ENCODE data around the gene ACBD6.
"Not testable (repeated sequence)": the region's sequence is repeated elsewhere in the genome, so short reads cannot be mapped to it uniquely, and the experiment has no call there.

Gene ACBD6, protein sequence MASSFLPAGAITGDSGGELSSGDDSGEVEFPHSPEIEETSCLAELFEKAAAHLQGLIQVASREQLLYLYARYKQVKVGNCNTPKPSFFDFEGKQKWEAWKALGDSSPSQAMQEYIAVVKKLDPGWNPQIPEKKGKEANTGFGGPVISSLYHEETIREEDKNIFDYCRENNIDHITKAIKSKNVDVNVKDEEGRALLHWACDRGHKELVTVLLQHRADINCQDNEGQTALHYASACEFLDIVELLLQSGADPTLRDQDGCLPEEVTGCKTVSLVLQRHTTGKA

DNA sequence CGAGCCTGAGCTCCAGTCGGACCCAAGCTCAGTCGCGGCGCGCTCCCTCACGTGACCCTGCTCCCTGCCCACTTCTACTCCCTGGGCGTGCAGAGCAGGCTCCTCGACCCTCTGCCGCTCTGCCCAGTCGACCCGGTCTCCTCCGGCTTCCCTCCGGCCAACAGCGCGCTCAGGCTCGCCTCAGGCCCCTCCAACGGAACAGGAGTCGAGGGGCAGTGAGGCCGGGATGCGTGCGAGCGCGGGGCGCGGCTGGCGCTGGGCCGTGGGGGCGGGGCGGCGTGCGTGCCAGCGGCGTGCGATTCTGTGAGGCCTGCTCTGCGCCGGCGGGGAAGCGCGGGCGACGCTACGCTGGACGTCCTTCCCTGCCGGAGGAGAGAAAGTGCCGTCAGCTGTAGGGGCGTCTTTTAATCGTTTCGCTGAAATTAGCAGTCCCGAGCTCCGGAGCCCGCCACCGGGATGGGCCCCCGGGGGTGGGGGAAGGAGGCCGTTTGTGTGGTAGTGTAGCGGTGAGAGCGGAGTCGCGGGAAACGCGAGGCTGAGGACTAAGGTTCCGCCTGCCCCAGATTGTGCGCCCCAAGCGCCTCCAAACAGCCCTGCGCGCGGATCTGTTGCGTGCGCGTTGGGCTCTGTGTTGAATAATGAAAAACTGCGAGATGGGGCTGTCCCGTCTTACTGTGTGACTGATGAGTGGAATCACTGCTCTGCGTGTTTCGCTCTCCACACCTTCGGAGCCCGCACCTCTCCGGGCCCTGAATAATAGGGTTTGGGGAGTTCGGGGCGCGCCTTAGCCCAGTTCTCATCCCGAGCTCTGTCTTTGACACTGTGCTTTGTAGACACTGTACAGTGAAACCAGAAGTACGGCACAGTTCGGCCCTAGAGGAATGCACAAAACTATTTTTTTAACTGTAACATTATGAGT is at the start of gene ACBD6:
Gene ACBD6 (minus strand): TSS at position 217 of the 919 bp plus-strand sequence. CDS start 311 bp downstream, outside the sequence.
- DNase-seq = peak; percentile 94

DNA sequence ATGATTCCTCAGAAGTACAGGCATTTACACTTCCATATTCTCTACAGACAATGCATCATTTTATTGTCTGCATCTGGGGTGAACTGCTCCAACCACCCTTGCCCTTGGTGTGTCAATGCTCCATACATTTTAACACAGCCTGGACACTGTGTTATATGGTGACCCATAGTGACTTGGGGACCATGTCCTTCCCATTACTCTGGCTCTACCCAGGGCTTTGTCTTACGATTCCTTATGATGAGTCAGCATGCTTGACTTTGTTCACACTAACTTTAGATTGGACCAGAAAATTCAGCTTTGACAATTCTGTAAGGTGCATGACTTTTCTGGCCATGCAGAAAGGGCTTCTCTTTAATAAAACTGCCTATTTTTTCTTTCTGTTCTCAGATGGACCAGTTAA is 49.6 kb upstream of the ACBD6 start:
- DNase-seq = no peak

DNA sequence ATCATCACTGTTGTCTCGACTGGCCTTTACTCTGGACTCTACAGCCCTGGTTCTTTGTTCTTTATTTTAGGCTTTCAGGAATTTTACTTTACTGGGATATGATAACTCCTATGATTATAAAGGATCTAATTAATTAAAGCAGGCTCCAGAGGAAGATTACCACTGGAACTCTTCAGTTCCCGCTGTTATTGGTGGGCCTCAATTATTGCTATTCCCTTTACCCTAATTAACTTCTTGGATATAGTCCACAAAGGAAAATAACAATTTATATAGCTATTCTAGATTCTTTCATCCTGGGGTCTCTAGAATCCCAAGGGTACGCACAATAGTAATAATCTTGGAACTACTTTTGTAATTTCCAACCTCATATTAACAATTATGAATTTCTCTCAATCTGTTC is 47.9 kb upstream of the ACBD6 start:
- DNase-seq = no peak

DNA sequence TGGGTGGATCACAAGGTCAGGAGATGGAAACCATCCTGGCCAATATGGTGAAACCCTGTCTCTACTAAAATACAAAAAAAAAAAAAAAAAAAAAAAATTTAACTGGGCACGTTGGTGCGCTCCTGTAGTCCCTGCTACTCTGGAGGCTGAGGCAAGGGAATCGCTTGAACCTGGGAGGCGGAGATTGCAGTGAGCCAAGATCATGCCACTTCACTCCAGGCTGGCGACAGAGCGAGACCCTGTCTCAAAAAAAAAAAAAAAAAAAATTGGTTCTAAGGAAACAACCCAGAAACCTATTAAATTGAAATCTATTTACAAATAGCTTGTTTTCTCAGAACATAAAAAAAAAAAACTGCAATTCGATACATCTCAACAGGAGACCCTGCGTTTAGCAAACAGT is 47.4 kb upstream of the ACBD6 start:
- DNase-seq = not testable (repeated sequence)

DNA sequence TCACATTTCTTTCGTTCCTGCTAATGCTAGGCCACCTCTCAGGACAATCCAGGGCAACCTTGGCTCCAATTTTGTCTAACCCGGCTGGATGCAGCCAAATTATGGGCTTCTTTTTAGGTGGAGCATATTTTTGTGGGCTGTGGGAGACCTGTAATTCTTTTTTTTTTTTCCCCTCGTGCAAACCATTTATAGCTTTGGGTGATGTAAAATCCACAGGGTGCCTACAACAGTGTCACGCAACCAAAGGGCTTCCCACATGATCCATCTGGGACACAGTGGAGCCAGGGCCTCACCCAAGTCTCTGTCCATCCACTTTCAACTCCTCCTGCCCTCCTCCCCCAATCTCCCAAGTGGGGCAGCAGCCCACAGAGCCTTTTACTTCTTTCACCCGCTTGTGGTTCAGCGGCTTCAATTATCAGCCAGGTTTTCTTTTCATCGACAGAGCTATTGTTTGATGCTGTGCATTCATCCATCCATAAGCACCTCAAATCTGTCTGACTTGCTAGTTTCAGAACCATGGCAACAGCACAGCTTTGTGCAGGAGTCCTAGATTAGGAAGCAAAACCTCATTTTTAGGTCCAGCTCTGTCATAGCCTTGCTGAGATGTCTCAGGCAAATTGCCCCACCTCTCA is 46.4 kb upstream of the ACBD6 start:
- DNase-seq = no peak

DNA sequence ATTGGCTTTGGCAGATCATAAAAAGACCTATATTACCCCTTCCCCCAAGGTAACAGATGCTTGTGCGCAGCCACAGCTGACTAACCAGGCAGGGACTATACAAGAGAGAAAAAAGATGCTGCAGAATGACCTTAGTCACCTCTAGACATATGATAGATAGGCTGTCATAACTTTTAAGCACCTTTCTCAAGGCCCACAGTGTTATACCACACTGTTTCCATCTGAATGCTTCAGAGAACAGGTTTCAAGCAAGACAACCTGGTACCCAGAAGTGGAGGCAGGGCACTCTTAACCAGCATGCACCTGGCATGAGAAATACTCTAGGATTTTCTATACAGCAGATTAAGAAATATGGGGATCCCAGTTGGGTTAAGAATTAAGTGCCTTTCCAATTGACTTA is 43.6 kb upstream of the ACBD6 start:
- DNase-seq = no peak

DNA sequence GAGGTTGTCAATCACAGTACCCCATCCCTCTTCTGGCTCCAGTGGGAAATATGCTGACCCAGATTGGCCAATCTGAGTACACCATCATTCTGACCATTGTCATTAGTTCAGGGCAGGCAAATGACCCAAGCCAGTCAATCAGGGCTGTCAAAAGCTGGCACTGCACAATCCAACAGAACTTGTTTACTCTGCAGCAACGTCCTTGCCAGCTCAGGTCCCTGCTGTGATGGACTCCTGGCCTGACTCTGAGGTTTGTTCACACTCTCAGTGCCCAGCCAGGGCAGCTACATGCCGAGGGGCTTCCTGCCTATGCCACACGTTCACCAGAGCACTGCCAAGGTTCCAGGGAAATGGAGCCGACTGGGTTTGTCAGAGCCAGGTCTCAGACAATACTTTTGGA is 41.7 kb upstream of the ACBD6 start:
- DNase-seq = no peak

DNA sequence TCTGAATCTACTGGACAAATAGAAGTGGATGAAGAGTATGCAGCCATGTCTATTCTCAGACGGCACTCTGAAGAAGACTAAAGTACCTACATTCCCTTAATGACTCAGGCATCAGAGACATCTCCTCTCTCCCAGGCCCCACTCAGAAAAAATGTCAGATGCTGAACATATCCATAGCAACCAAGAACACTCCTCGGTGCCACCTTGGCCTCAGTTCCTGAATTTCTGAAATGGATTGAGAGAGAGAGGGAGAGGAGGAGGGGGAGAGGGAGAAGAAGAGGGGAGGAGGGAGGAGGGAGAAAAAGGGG is 40.4 kb upstream of the ACBD6 start:
- no peak for DNase-seq

DNA sequence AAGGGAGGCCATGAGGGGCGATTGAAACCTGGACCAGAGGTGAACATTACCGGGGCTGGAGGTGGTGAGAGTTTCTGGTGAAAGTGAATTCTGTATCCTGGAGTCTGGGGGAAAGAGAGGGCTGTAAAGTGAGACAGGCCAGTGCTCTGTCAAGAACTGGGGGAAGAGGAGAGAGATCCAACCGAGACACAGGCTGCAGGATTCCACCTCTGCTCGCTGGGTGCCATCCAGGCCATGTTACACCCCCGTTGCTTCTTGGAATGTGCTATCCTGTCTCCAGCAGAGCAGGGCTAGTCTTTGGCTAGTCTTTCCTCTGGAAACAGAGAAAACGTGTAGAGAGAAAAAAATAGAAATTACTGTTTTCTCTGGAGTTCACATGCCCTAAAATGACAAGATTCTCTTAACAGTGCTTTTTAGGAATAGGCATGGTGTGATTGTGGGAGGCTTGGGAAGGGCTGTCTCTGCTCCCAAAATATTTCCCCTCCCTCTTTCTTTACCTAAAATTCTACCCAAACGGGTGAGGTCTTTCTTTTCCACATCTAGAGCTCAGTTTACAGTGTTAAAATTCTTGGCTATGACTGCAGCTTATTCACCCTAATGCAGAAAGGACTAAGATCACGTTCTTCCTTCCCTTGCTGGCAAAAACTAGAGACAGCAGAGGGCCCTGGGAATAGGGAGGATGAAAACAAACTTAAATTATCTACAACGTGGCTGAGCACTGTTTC is 39.9 kb upstream of the ACBD6 start:
- DNase-seq = no peak

DNA sequence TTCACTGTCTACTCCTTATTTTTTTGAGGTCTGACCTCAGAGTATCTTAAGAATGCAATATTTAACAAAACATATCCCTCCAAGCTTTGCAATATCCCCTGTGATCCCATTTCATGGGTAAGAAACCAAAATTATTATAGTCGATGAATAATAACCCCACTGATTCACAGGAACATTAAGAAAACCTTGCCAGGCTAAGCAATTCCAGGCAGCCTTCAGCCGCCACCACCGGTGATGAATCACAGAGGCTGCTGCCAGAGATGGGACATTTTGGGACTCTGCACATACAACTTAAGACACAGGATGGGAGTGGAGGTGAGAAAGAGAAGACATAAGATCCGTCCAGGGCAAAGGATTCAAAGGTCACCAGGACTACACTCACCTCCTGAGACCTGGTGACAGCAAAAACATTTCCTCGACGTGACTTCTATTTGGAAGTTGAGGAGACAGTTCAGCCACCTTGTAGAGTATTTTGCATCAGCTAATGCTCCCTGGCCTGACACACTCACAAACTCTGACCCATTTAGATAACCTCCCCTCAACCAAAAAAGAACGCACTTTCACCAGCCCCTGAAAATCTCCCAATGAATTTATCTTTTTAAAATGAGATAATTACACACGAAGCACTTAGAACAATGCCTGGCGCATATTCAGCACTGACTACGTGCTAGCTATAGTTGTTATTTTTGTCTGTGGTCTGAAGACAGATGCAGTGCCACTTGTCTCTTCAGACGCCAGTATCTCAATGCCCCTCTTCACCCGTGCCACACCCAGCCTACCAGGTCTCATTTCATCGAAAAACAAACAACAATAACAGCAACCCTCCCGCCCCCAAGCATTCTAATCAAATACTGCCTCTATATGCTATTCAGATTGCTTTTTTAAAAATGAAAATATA is 38.6 kb upstream of the ACBD6 start:
- no peak for DNase-seq

DNA sequence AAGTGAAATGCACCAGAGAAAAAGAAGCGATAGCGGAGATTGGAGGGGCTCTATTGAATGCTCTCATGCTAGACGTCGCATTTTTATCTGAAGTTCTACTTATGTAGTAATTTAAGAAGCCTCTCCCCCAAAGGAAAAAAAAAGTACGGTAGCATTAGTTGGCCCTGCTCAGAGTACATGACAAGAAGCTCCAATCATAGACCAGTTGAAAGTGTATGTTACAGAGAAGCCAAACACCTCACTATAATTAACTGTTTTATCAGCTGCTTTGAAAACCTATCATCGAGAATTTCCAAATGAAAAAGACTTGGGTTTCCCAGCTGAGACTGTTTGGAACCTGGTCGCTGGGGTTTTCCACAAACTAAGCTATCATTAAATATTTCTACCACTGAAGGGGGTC is 36.8 kb upstream of the ACBD6 start:
- no peak for DNase-seq

DNA sequence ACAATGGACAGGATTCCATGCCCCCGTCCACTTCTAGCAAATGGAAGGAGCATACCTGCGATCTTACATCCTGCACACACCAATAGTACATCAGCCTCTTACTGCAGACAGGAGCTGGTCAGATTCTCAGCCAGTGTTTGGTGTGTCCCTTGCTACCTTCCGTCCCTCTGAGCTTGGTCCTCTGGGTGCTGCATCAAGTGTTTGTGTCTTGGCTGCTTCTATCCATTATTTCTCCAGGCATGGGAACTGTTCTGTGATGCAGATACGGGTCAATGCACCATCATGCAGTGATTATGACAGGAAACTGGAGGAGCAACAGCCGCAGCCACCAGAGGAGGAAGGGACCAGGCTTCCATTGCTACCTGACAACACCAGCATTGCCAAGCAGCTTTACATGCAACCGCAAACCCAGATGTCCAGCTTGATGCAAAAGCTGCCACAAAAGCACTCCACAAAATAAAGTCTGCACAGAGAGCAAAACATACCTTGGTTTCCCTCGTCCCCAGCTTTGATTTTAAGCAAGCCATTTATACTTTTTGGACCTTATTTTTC is 34.5 kb upstream of the ACBD6 start:
- DNase-seq = no peak

DNA sequence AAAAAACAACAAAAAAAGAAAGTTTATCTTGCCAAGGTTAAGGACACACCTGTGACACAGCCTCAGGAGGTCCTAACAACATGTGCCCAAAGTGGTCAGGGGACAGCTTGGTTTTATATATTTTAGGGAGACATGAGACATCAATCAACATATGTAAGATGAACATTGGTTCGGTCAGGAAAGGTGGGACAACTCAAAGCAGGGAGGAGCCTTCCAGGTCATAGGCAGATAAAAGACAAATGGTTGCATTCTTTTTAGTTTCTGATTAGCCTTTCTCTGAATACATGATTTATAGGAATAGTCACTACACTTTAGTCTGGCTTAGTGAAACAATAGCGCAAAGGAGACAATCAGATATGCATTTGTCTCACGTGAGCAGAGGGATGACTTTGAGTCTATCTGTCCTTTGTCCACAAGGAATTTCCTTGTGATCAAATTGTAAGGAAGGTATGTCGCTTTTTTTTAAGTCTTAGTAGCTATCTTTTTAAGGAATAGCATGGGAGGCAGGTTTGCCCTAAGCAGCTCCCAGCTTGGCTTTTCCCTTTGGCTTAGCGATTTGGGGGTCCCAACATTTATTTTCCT is 33.1 kb upstream of the ACBD6 start:
- DNase-seq = no peak

DNA sequence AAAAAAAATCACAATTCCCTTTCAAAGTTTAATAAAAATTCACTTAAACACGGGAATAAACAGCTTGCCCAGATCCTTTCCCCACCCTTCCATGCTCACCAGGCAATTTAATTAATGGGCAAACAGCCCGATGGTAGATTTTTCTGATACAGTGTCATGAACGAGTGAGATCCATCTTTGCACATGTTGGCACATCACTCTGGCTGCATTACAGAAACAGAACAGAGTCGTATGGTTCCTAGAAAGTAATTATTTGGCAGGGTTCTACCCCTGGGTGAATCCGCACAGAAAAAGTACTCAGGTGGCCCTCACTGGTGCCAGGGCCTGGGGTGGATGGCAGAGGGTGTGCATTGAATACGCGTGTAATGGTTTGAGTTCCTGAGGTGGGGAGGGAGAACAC is 31.8 kb upstream of the ACBD6 start:
- no peak for DNase-seq

DNA sequence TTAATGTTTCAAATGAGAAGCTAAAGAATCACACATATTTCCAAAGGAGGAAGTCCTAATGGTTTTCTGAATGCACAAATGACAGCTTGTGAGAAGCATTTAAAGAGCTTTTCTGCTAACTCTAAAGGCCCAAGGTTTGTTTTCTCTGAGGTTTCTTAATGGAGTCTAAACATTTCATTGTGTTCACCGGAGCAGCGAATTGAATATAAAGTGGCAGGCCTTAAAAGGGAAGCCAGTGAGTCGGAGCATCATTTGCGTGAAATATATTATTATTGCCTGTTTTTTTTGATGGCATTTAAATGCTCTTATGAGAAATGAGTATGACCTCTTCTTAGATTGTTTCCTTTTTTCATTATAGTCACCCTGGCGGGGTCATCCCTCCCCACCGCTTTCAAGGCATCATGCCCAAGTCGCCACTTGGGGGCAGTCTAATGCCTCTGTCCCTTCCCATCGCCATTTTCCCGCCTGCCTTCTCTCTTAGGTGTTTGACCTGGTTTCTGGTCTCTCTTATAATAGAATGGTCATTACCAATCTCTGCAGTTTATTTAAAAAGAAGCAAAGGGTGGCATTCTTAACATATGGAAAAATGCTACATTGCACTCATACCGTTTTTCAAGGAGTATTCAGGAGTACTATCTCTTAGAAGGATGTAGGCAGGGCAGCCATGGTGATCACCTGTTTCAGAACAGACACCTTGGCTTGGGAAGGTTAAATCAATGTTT is 31.1 kb upstream of the ACBD6 start:
- peak; percentile 85 for DNase-seq

DNA sequence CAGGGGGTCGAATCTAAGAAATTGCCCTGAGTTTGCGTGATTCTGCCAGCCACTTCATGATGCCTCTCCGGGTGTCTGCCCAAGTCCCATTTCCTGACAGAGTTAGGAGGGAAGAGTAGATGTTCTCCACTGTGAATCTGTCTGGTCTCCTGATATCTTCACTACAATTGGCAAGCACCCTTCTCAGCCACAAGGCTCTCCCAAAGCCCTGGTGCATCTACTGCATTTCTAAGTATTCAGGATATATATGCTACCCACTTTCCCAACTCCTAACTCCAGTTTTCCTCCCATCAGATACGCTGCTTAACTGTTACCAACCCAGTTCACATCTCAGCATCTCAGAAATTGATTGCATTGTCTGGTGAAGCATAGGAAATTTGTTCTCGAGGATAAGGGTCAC is 30.5 kb upstream of the ACBD6 start:
- no peak for DNase-seq

DNA sequence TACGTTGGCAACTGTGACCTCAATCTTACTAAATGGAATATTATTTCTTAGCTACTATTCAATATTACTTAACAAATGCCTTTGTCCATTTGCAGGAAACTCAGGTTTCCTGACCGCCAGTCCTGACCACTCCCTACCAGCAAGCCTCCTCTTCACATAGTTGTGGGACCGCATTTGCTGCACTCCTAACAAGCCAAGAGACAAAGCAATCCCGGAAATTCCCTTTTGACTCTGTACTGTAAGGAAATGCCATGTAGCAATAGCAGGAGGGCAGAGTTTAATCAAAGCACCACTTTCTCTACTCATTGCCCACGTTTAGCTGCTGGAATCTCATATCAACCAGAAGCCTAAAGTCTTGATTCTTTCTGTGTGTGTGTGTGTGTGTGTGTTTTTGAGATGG is 28.1 kb upstream of the ACBD6 start:
- no peak for DNase-seq

DNA sequence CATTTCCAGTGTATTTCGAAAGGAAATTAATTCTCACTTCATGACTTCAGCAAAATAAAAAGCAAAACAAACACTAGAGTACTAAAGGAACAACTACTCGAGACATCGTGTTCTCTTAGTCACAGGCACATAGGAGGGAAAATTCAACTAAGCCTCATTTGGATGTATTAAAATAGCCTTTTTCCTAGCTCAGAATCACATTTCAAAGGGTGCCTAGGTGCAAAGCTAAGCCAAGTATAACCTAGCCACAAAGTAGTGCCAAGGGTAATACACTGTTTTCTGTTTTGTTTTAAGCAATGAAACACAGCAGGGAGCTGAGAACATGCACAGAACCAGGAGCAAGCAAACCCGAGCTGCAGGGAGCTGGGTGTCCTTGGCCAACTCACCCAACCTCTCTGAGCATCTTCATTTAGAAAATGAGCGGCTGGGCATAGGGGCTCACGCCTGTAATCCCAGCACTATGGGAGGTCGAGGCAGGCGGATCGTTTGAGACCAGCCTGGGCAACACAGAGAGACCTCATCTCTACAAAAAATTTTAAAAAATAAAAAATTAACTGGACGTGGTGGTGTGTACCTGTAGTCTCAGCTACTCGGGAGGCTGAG is 26.6 kb upstream of the ACBD6 start:
- no peak for DNase-seq

DNA sequence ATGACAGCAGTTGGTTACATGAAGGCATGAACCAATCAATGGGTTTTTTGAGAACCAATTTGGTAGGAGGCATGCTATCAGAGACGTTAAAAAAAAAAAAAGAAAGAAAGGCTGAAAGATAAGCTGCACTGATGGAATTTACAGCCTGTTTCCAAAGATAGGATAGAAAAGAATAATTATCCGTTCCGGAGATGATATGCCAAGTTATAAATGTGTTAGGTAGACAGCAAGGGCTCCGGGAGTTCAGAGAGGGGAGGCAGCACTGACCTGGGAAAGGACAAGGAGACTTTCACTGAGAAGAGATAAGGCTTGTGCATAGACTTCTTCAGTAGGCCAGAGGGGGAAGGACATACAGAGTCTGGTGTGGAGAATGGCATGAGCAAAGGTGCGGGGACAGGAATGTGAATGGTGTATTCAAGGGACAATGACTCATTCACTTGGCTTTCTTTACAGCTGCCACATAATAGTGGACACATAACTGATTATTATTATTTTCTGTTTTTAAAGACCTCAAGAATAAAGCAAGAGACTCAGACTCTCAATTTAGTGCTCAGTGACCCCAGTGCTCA is 24.8 kb upstream of the ACBD6 start:
- DNase-seq = no peak

DNA sequence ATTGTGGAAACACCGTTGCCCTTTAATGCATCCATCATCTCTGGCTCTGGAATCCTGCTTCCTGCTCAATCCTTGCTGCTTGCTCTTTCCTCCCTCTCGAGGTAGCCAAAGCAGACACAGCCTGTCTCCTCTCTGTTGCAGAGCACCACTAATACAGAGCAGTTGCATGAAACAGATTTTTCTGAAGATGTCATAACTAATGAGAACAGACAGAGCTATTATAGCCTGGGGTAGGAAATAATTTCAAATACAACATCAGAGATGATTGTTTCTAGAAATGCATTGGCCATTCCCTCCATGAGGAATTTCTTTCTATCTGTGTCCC is 23.3 kb upstream of the ACBD6 start:
- DNase-seq = no peak

Measured in activated effector memory CD4-positive, alpha-beta T cell treated with anti-CD3 and anti-CD28 coated beads, Interleukin-2, amount 50 U/mL, for 16 hours (primary cell).